GM13977 (cell line): ENCODE results near the gene PROSER2.

Experiments used
- DNase-seq: peaks from one replicate; pipeline ENCODE4 v3.0.0; 2012; ENCODE audit warnings: low spot score
- CTCF ChIP-seq: IDR thresholded peaks from 2 replicates; pipeline ENCODE4 v1.5.1; 2012; ENCODE audit warnings: mild to moderate bottlenecking, control low read depth; ENCODE audit not compliant: insufficient read depth; ENCODE audit errors: extremely low read depth, missing control alignments
- in situ Hi-C: fragments of 300-500 bp; cut with MboI; formaldehyde crosslinking; loops from one replicate; pipeline ENCODE4 v1.12.0; 2022; ENCODE audit warnings: low sequenced_read_pairs, low pct_unique_long_range_greater_than_20kb, mixed read lengths, inconsistent platforms; ENCODE audit not compliant: unreplicated experiment

PROSER2 gene, protein sequence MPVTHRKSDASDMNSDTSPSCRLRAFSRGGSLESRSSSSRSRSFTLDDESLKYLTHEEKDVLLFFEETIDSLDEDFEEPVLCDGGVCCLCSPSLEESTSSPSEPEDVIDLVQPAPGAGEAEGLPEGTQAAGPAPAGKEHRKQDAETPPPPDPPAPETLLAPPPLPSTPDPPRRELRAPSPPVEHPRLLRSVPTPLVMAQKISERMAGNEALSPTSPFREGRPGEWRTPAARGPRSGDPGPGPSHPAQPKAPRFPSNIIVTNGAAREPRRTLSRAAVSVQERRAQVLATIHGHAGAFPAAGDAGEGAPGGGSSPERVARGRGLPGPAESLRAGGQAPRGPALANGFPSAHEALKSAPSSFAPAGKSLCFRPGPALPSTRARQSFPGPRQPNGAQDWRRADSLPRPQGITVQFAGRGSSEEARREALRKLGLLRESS

GRCh38 chr10:11823122-11823988 is at the start of gene PROSER2:
Gene PROSER2 (plus strand): TSS chr10:11823356. CDS start chr10:11852078, 28,722 bp downstream.
- DNase-seq, result peak; percentile 71
- in situ Hi-C loops, result no loop called here
- no peak for TF ChIP-seq CTCF

DNA sequence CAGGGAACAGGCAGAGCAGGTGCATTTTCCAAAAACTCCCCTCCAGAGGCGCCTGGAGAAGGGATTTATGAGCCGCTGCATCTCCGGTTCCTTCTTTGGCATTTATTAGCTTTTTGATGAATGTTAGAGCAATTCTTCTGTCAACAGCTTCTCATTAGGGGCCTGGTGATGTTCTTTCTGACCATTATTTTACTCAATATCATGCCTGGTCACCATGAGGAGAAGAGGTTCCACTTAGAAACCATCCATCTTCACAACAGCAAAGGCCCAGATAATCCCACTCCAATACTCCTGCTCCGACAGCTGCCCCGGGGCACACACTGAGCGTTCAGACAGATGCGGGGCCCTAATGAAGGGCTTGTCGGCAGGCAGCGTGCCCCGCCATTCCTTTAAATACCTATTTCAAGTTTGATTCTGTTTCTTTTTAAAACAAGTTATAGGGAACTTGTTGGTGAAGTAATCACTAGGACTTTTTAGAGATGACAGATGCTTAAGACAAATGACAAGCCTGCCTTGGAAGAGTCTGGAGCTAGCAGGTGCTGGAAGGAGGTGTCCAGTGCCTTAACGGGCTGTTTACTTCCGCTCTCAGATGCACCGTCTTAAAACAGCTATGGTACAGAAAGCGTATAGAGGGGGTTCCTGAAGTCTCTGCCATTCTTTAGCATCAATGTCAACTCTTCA is 49.3 kb upstream of the PROSER2 start:
- in situ Hi-C loops, result no loop called here
- TF ChIP-seq CTCF, result no peak
- DNase-seq, result no peak

DNA sequence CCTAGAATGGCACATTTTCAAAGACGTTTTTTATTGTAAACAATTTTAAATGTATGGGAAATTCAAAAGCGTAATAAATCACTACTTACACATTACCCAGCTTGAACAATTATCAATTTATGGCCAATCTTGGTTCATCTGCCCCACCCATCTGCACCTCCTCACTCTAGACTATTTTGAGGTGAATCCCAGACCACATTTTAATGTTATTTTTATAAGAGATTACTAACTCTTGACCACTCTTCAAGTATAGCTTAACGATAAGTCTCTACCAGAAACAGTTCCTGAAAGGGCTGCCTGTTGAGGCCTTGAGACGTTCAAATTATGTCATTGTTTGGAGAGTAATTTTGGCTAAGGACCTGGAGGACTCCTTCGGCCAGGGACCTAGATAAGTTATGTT is 47.7 kb upstream of the PROSER2 start:
- in situ Hi-C loops, result no loop called here
- no peak for DNase-seq
- no peak for TF ChIP-seq CTCF

DNA sequence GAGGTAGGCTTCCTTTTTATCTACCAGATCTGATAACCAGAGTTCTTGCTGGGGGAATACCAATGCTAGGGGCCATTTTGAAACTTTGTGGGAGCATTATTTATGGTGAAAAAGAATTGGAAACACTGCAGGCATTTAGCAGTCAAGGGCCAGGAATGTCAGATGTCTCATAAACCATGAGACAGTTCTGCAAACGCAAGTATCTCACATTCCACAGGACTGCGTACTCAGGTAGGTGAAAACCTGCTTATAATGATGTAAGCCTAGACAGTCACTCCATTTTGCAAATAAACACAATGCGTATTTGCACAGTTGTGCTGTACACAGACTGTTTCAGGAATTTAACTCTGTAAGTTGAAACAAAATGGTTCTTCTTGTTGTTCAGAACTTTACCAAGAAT is 47.1 kb upstream of the PROSER2 start:
- no peak for DNase-seq
- in situ Hi-C loops, result no loop called here
- TF ChIP-seq CTCF, result no peak

DNA sequence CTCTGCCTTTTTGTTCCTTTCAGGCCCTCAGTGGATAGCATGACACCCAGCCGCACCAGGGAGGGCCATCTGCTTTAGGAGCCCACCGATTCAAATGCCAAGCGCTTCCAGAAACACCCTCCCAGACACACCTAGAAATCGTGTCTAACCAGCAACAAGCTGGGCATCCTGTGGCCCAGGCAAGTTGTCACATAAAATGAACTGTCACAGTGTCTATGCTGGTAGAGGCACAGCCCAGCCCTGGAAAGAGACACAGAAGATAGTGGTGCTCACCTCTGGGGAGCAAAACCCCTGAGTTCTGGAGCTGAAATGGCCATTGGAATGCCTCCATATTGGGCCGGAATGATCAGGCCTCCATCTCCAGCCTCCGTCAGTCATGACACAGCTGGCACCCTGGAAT is 42.0 kb upstream of the PROSER2 start:
- in situ Hi-C loops, result no loop called here
- no peak for DNase-seq
- TF ChIP-seq CTCF, result no peak
